Measurements from ENCODE around the gene CSF2RB.

The CSF2RB gene

DNA sequence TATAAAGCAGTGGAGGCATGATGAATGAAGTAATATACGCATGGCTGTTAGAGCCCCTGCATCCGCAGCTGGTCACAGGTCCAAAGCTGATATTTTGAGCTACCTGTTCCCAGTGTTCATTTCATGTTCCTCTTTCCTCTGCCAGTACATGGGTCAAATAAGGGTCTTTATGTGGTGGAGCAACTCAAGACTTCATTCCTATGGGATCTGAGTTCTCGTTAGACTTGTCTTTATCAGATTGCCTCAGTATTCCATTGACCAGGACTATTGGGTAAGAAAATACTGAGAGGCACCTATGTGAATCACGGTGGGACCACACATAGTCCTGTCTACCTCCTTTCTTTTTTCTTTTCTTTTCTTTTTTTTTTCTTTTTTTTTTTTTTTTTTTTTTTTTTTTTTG, 27.4 kb upstream of the CSF2RB start:
- TF ChIP-seq, protein P1, sequence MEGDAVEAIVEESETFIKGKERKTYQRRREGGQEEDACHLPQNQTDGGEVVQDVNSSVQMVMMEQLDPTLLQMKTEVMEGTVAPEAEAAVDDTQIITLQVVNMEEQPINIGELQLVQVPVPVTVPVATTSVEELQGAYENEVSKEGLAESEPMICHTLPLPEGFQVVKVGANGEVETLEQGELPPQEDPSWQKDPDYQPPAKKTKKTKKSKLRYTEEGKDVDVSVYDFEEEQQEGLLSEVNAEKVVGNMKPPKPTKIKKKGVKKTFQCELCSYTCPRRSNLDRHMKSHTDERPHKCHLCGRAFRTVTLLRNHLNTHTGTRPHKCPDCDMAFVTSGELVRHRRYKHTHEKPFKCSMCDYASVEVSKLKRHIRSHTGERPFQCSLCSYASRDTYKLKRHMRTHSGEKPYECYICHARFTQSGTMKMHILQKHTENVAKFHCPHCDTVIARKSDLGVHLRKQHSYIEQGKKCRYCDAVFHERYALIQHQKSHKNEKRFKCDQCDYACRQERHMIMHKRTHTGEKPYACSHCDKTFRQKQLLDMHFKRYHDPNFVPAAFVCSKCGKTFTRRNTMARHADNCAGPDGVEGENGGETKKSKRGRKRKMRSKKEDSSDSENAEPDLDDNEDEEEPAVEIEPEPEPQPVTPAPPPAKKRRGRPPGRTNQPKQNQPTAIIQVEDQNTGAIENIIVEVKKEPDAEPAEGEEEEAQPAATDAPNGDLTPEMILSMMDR (IDR thresholded peaks at IDR 0.05), result no peak
- H3K27me3 ChIP-seq (ENCODE audit: control insufficient read depth, insufficient read depth, low read length), result no peaks in the 10 kb centered on the region
- H3K79me2 ChIP-seq, result no peaks in the 10 kb centered on the region
- H3K9me3 ChIP-seq (ENCODE audit: control insufficient read depth, low read length), result no peaks in the 10 kb centered on the region
- no peak overlapping the region for H3K4me2 ChIP-seq (ENCODE audit: low read length)
- no peak overlapping the region for H3K4me3 ChIP-seq (ENCODE audit: low read depth, low read length)
- H3K36me3 ChIP-seq (ENCODE audit: control insufficient read depth, insufficient read depth, low read length), result no peaks in the 10 kb centered on the region
- H2AFZ ChIP-seq, result no peak overlapping the region
- no peak overlapping the region for H3K9ac ChIP-seq
- H3K4me1 ChIP-seq, result no peaks in the 10 kb centered on the region
- H3K27ac ChIP-seq, result no peak overlapping the region

GRCh38 chr22:36887162-36887561, 26.3 kb upstream of the CSF2RB start:
- Histone ChIP-seq H3K4me1 (no peaks in the 10 kb centered on the region), H3K9me3 (ENCODE audit: control insufficient read depth, low read length) (no peaks in the 10 kb centered on the region), H3K27ac (no peak overlapping the region), H3K4me3 (ENCODE audit: low read depth, low read length) (no peak overlapping the region), H2AFZ (no peak overlapping the region), H3K9ac (no peak overlapping the region), H3K27me3 (ENCODE audit: control insufficient read depth, insufficient read depth, low read length) (no peaks in the 10 kb centered on the region), H3K4me2 (ENCODE audit: low read length) (no peak overlapping the region), H3K36me3 (ENCODE audit: control insufficient read depth, insufficient read depth, low read length) (no peaks in the 10 kb centered on the region), H3K79me2 (no peaks in the 10 kb centered on the region)
- TF ChIP-seq, protein P1 (IDR thresholded peaks at IDR 0.05), result no peak

GRCh38 chr22:36891646-36892045, 21.8 kb upstream of the CSF2RB start:
- H3K9me3 ChIP-seq (ENCODE audit: control insufficient read depth, low read length), result no peaks in the 10 kb centered on the region
- H3K4me3 ChIP-seq (ENCODE audit: low read depth, low read length), result no peak overlapping the region
- no peak overlapping the region for H3K9ac ChIP-seq
- H3K27me3 ChIP-seq (ENCODE audit: control insufficient read depth, insufficient read depth, low read length), result no peaks in the 10 kb centered on the region
- no peaks in the 10 kb centered on the region for H3K36me3 ChIP-seq (ENCODE audit: control insufficient read depth, insufficient read depth, low read length)
- no peak overlapping the region for H2AFZ ChIP-seq
- TF ChIP-seq, protein P1 (IDR thresholded peaks at IDR 0.05), result no peak
- H3K4me2 ChIP-seq (ENCODE audit: low read length), result no peak overlapping the region
- H3K79me2 ChIP-seq, result no peaks in the 10 kb centered on the region
- H3K4me1 ChIP-seq, result no peaks in the 10 kb centered on the region
- H3K27ac ChIP-seq, result no peak overlapping the region

- H3K4me1 ChIP-seq, result no peaks in the 10 kb centered on the region
- no peaks in the 10 kb centered on the region for H3K36me3 ChIP-seq (ENCODE audit: control insufficient read depth, insufficient read depth, low read length)
- no peaks in the 10 kb centered on the region for H3K79me2 ChIP-seq
- H3K9me3 ChIP-seq (ENCODE audit: control insufficient read depth, low read length), result no peaks in the 10 kb centered on the region
- no peak overlapping the region for H3K4me3 ChIP-seq (ENCODE audit: low read depth, low read length)
- H2AFZ ChIP-seq, result no peak overlapping the region
- H3K4me2 ChIP-seq (ENCODE audit: low read length), result no peak overlapping the region
- TF ChIP-seq, protein P1 (IDR thresholded peaks at IDR 0.05), result no peak
- no peak overlapping the region for H3K27ac ChIP-seq
- no peaks in the 10 kb centered on the region for H3K27me3 ChIP-seq (ENCODE audit: control insufficient read depth, insufficient read depth, low read length)
- no peak overlapping the region for H3K9ac ChIP-seq
Observed at GRCh38 chr22:36892292-36892691, 21.1 kb upstream of the CSF2RB start.

DNA sequence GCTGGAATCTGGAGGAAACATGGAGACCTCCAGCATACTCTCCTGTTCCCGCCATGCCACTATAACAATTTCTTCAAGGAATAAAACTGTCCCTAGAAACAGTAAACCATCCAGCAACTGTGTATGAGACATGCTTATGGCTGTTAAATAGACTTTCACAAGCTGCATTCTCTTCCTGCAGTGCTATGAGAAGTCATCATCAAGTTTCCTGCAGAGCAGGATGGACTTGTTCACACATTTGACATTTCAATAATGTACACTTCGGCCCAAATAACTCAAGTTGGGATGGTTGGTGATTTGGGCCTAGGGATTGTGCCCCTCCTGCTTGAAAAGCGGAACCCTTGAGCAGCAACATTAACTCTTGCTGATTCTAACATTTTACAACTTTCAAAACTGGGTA, 20.2 kb upstream of the CSF2RB start:
- TF ChIP-seq, protein P1 (IDR thresholded peaks at IDR 0.05), result no peak
- Histone ChIP-seq H3K27ac (no peak overlapping the region), H3K4me3 (ENCODE audit: low read depth, low read length) (no peak overlapping the region), H3K27me3 (ENCODE audit: control insufficient read depth, insufficient read depth, low read length) (no peaks in the 10 kb centered on the region), H3K36me3 (ENCODE audit: control insufficient read depth, insufficient read depth, low read length) (no peaks in the 10 kb centered on the region), H3K9ac (no peak overlapping the region), H3K9me3 (ENCODE audit: control insufficient read depth, low read length) (no peaks in the 10 kb centered on the region), H3K4me2 (ENCODE audit: low read length) (no peak overlapping the region), H2AFZ (no peak overlapping the region), H3K79me2 (no peaks in the 10 kb centered on the region), H3K4me1 (no peaks in the 10 kb centered on the region)
